ENCODE measurements around the gene L2HGDH. TPM values are rescaled to one million over a fixed set of nuclear protein-coding genes. Genes with fewer than 3 reads are reported as not detected.

Gene L2HGDH
- total RNA-seq, 4 donors from 2014 or later: 8.9 to 18.2 (median 11.6) TPM

DNA sequence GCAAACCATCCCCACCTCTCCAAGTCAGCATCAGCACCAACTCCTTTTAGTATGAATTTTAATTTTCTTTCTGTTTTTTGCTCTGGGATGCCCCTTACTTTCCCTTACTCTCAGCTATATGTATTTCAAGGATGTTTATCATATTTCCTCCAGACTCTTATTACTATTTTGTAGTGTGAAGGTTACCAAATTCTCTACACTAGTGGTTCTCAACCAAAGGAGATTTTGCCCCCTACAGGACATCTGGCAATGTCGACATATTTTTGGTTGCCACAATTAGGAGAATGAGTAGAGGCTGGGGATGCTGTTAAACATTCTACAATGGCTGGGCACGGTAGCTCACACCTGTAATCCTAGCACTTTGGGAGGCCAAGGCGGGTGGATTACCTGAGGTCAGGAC lies 51.5 kb downstream of the L2HGDH start:
- DNase-seq (ENCODE audit: low spot score in 2 of 2): no peak
- intact Hi-C loops (cut with DNase I; ENCODE audit: low total_unique reads): no loop called here
- 35 to 50% methylated on average over 3 of the region's 3 CpGs for WGBS, 2 donors

DNA sequence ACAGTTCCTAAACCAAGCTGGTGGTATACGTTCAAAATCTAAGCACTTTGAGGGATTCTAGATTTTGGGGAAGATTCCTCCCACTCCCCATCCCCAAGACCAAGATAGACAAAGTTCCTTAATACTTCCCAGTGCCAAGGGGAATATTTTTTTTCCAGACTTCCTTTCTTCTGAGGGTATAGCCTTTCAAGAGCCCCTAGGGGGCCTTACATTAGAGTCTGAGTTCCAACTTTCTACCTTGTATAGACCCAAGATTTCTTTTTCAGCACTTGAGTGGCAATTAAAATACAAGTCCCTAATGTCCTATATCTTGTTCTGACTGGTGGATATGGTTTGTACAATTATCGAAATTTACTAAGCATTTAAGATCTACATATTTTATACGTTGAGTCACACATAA lies 52.0 kb downstream of the L2HGDH start:
- intact Hi-C loops (cut with DNase I; ENCODE audit: low total_unique reads): no loop called here
- no peak overlapping the region for H3K4me3 ChIP-seq (ENCODE audit: low read depth, poor library complexity, severe bottlenecking)
- TF ChIP-seq, protein P1, sequence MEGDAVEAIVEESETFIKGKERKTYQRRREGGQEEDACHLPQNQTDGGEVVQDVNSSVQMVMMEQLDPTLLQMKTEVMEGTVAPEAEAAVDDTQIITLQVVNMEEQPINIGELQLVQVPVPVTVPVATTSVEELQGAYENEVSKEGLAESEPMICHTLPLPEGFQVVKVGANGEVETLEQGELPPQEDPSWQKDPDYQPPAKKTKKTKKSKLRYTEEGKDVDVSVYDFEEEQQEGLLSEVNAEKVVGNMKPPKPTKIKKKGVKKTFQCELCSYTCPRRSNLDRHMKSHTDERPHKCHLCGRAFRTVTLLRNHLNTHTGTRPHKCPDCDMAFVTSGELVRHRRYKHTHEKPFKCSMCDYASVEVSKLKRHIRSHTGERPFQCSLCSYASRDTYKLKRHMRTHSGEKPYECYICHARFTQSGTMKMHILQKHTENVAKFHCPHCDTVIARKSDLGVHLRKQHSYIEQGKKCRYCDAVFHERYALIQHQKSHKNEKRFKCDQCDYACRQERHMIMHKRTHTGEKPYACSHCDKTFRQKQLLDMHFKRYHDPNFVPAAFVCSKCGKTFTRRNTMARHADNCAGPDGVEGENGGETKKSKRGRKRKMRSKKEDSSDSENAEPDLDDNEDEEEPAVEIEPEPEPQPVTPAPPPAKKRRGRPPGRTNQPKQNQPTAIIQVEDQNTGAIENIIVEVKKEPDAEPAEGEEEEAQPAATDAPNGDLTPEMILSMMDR (IDR thresholded peaks at IDR 0.05): no peak
- TF ChIP-seq POLR2A (IDR thresholded peaks at IDR 0.05): no peak
- no peak for DNase-seq (ENCODE audit: low spot score in 2 of 2)
- 80 to 86% methylated on average over 3 of the region's 3 CpGs for WGBS, 2 donors

More for the DNA sequence above, 51.5 kb downstream of the L2HGDH start:
- no peak overlapping the region for H3K4me3 ChIP-seq (ENCODE audit: low read depth, poor library complexity, severe bottlenecking)
- TF ChIP-seq, protein P1 (IDR thresholded peaks at IDR 0.05): no peak
- TF ChIP-seq POLR2A (IDR thresholded peaks at IDR 0.05): no peak

DNA sequence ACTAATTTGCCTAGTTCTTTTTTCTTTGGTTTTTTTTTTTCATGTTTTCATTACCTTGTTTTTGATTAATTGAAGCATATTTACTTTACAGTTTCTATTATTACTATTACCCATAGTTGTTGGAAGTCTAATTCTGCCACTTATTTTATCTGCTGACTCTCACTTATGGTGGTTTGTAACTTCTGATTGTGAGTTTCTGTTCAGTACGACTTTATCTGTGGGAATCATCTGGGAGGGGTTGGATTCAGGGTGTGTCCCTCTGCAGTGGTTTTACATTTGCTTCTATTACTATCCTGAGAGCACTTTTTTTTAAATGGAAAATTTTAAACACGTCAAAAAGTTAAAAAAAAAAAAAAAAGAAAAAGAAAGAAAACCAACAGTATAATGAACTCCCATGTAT lies 54.3 kb downstream of the L2HGDH start:
- no peak overlapping the region for H3K4me3 ChIP-seq (ENCODE audit: low read depth, poor library complexity, severe bottlenecking)
- TF ChIP-seq, protein P1 (IDR thresholded peaks at IDR 0.05): no peak
- no peak for TF ChIP-seq POLR2A (IDR thresholded peaks at IDR 0.05)
- intact Hi-C loops (cut with DNase I; ENCODE audit: low total_unique reads): no loop called here
- DNase-seq (ENCODE audit: low spot score in 2 of 2): no peak
- 9 to 17% methylated on average over 2 of the region's 2 CpGs for WGBS, 2 donors

DNA sequence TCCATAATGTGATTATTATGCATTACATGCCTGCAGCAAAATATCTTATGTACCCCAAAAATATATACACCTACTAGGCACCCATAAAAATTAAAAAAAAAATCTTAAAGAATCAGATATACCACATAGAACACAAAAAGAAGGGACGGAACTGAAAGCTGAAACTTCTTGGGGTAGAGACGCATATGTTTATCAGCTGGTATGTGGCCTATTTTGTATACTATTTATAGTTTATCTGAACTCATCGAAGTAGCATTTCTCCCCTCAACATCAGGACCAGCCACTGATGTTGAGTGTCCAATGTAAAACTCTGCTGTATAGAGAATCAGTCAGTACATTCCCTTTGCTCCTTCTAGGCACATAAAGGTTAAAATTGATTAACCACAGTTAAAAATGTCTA lies 57.8 kb downstream of the L2HGDH start:
- DNase-seq (ENCODE audit: low spot score in 2 of 2): no peak
- TF ChIP-seq, protein P1 (IDR thresholded peaks at IDR 0.05): no peak
- no peak for TF ChIP-seq POLR2A (IDR thresholded peaks at IDR 0.05)
- no peak overlapping the region for H3K4me3 ChIP-seq (ENCODE audit: low read depth, poor library complexity, severe bottlenecking)
- intact Hi-C loops (cut with DNase I; ENCODE audit: low total_unique reads): no loop called here
- WGBS, 2 donors: 90 to 94% methylated on average over 3 of the region's 3 CpGs

DNA sequence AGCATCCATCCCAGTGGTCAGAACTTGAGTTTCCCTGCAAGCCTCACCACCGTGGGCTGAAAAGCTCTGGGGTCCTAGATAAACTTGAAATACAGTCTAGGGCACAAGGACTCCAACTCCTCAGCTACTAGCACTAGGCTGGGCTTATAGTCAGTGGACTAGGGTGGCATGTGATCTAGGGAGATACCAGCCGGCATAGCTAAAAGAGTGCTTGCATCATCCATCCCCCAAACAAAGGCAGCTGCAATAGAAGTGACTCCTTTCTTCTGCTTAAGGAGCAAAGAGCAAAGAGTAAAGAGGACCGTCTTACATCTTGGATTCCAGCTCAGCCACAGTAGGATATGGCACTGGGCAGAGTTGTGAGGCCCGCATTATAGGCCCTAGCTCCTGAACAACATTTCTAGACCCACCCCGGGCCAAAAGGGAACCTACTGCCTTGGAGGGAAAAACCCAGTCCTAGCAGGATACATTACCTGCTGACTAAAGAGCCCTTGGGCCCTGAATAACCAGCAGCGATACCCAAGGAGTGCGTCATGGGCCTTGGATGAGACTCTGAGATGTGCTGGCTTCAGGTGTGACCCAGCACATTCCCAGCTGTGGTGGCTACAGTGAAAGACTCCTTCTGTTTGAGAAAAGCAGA lies 62.8 kb downstream of the L2HGDH start:
- intact Hi-C loops (cut with DNase I; ENCODE audit: low total_unique reads): no loop called here
- no peak for TF ChIP-seq POLR2A (IDR thresholded peaks at IDR 0.05)
- TF ChIP-seq, protein P1 (IDR thresholded peaks at IDR 0.05): no peak
- H3K4me3 ChIP-seq (ENCODE audit: low read depth, poor library complexity, severe bottlenecking): no peak overlapping the region
- 85 to 96% methylated on average over 7 of the region's 7 CpGs for WGBS, 2 donors
- no peak for DNase-seq (ENCODE audit: low spot score in 2 of 2)

DNA sequence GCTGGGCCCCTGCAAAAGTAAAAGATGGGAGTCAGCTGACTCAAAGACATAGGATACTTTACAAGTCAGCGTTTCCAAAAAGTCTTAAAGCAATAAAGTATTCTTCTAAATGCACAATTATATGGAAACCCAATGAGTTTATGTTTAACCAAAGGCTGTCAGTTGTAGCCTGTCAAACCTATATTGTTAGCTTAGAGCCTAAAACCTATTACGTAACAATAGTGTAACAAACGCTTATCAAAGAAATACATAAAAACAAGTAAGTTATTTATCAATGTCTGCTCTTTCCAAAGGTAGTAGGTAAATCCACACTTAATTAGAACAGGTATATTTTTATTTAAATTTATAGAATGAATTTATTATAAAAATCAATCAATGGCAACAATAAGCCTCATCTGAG lies 64.8 kb downstream of the L2HGDH start:
- DNase-seq (ENCODE audit: low spot score in 2 of 2): no peak
- TF ChIP-seq, protein P1 (IDR thresholded peaks at IDR 0.05): no peak
- TF ChIP-seq POLR2A (IDR thresholded peaks at IDR 0.05): no peak
- no peak overlapping the region for H3K4me3 ChIP-seq (ENCODE audit: low read depth, poor library complexity, severe bottlenecking)
- intact Hi-C loops (cut with DNase I; ENCODE audit: low total_unique reads): no loop called here
- WGBS, 2 donors: 78 to 91% methylated on average over 3 of the region's 3 CpGs
